ENCODE measurements around the gene GTF2H2C.
"Not testable (repeated sequence)": the region's sequence is repeated elsewhere in the genome, so short reads cannot be mapped to it uniquely, and the experiment has no call there.

DNA sequence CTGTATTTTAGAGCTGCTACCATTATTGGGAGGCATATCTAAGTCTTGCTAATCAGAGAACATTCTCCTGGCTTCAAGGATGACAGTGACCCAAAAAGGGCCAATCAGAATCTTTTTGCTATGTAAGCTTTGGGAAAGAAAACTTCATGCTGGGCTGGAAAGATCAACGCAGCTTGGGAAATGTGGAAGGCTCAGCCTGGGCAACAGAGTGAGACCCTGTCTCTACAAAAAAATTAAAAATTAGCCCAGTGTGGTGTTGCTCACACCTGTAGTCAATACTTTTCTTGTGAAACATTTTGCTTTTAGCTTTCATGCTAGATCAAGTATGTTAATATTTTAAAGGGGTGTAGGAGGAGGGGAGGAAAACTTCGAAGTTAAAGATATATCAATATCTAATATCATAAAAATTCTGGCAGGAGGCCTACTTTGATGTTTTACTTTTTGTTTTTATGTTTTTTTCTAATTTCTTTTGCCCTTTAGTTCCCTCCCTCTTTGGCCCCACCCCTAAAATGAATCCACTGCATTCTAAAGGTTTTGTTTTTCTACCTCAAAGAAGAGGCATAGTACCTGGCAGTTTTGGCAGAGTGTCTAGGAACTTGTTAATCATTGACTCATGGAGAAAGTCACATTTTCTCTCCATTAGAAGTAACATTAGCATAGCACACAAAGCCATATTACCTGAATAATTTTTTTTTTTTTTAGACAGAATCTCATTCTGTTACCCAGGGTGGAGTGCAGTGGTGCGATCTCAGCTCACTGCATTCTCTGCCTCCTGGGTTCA is 17.0 kb upstream of the GTF2H2C start:
- TF ChIP-seq BACH2 (CRISPR knock-in tag; IDR thresholded peaks at IDR 0.05; ENCODE audit: borderline replicate concordance); RARB (CRISPR knock-in tag; IDR thresholded peaks at IDR 0.05); ZNF8 (CRISPR knock-in tag; IDR thresholded peaks at IDR 0.05); ZFP3 (CRISPR knock-in tag; IDR thresholded peaks at IDR 0.05): not testable (repeated sequence)
- TF ChIP-seq, protein P1, sequence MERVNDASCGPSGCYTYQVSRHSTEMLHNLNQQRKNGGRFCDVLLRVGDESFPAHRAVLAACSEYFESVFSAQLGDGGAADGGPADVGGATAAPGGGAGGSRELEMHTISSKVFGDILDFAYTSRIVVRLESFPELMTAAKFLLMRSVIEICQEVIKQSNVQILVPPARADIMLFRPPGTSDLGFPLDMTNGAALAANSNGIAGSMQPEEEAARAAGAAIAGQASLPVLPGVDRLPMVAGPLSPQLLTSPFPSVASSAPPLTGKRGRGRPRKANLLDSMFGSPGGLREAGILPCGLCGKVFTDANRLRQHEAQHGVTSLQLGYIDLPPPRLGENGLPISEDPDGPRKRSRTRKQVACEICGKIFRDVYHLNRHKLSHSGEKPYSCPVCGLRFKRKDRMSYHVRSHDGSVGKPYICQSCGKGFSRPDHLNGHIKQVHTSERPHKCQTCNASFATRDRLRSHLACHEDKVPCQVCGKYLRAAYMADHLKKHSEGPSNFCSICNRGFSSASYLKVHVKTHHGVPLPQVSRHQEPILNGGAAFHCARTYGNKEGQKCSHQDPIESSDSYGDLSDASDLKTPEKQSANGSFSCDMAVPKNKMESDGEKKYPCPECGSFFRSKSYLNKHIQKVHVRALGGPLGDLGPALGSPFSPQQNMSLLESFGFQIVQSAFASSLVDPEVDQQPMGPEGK (CRISPR knock-in tag; IDR thresholded peaks at IDR 0.05; ENCODE audit: borderline replicate concordance): not testable (repeated sequence)
- TF ChIP-seq, protein P2, sequence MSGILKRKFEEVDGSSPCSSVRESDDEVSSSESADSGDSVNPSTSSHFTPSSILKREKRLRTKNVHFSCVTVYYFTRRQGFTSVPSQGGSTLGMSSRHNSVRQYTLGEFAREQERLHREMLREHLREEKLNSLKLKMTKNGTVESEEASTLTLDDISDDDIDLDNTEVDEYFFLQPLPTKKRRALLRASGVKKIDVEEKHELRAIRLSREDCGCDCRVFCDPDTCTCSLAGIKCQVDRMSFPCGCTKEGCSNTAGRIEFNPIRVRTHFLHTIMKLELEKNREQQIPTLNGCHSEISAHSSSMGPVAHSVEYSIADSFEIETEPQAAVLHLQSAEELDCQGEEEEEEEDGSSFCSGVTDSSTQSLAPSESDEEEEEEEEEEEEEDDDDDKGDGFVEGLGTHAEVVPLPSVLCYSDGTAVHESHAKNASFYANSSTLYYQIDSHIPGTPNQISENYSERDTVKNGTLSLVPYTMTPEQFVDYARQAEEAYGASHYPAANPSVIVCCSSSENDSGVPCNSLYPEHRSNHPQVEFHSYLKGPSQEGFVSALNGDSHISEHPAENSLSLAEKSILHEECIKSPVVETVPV (CRISPR knock-in tag; IDR thresholded peaks at IDR 0.05): not testable (repeated sequence)
